ENCODE measurements around the gene YTHDF1.
A peak's percentile ranks its signal among the peaks of the same experiment; 100 is the strongest.

Gene YTHDF1

GRCh38 chr20:63244468-63244867 is 28.5 kb upstream of the YTHDF1 start:
- no peak for DNase-seq (ENCODE audit: low read depth in 1 of 2, low spot score in 1 of 2)
- in situ Hi-C loops (cut with HindIII; ENCODE audit: low pct_unique_long_range_greater_than_20kb, low sequenced_read_pairs), result no loop called here
- TF ChIP-seq JUND (IDR thresholded peaks at IDR 0.05; ENCODE audit: low read depth), result no peak

- in situ Hi-C loops (cut with HindIII; ENCODE audit: low pct_unique_long_range_greater_than_20kb, low sequenced_read_pairs), result no loop called here
- DNase-seq (ENCODE audit: low read depth in 1 of 2, low spot score in 1 of 2), result no peak
- TF ChIP-seq JUND (IDR thresholded peaks at IDR 0.05; ENCODE audit: low read depth), result no peak
Measured at GRCh38 chr20:63243604-63244247, 27.8 kb upstream of the YTHDF1 start.

GRCh38 chr20:63242736-63243135 is 26.8 kb upstream of the YTHDF1 start:
- in situ Hi-C loops (cut with HindIII; ENCODE audit: low pct_unique_long_range_greater_than_20kb, low sequenced_read_pairs), result no loop called here
- no peak for TF ChIP-seq JUND (IDR thresholded peaks at IDR 0.05; ENCODE audit: low read depth)
- no peak for DNase-seq (ENCODE audit: low read depth in 1 of 2, low spot score in 1 of 2)

- no peak for DNase-seq (ENCODE audit: low read depth in 1 of 2, low spot score in 1 of 2)
- TF ChIP-seq JUND (IDR thresholded peaks at IDR 0.05; ENCODE audit: low read depth), result no peak
- in situ Hi-C loops (cut with HindIII; ENCODE audit: low pct_unique_long_range_greater_than_20kb, low sequenced_read_pairs), result no loop called here
Measured at GRCh38 chr20:63241272-63241671, 25.3 kb upstream of the YTHDF1 start.

- no peak for TF ChIP-seq JUND (IDR thresholded peaks at IDR 0.05; ENCODE audit: low read depth)
- in situ Hi-C loops (cut with HindIII; ENCODE audit: low pct_unique_long_range_greater_than_20kb, low sequenced_read_pairs), result no loop called here
- DNase-seq (ENCODE audit: low read depth in 1 of 2, low spot score in 1 of 2), result no peak
Measured at GRCh38 chr20:63240004-63240403, 24.1 kb upstream of the YTHDF1 start.

- TF ChIP-seq JUND (IDR thresholded peaks at IDR 0.05; ENCODE audit: low read depth), result no peak
Measured at GRCh38 chr20:63239431-63239830, 23.5 kb upstream of the YTHDF1 start.

GRCh38 chr20:63238514-63239125 is 22.7 kb upstream of the YTHDF1 start:
- in situ Hi-C loops (cut with HindIII; ENCODE audit: low pct_unique_long_range_greater_than_20kb, low sequenced_read_pairs), result no loop called here
- no peak for TF ChIP-seq JUND (IDR thresholded peaks at IDR 0.05; ENCODE audit: low read depth)
- DNase-seq (ENCODE audit: low read depth in 1 of 2, low spot score in 1 of 2), result peak in 1 of 2 experiments; percentile 43

More at GRCh38 chr20:63239431-63239830, 23.5 kb upstream of the YTHDF1 start:
- no peak for DNase-seq (ENCODE audit: low read depth in 1 of 2, low spot score in 1 of 2)
- in situ Hi-C loops (cut with HindIII; ENCODE audit: low pct_unique_long_range_greater_than_20kb, low sequenced_read_pairs), result no loop called here

- no peak for DNase-seq (ENCODE audit: low read depth in 1 of 2, low spot score in 1 of 2)
- in situ Hi-C loops (cut with HindIII; ENCODE audit: low pct_unique_long_range_greater_than_20kb, low sequenced_read_pairs), result no loop called here
- no peak for TF ChIP-seq JUND (IDR thresholded peaks at IDR 0.05; ENCODE audit: low read depth)
Measured at GRCh38 chr20:63238031-63238430, 22.1 kb upstream of the YTHDF1 start.

- TF ChIP-seq JUND (IDR thresholded peaks at IDR 0.05; ENCODE audit: low read depth), result no peak
- in situ Hi-C loops (cut with HindIII; ENCODE audit: low pct_unique_long_range_greater_than_20kb, low sequenced_read_pairs), result no loop called here
- DNase-seq (ENCODE audit: low read depth in 1 of 2, low spot score in 1 of 2), result no peak
Measured at GRCh38 chr20:63236116-63236837, 20.3 kb upstream of the YTHDF1 start.

- in situ Hi-C loops (cut with HindIII; ENCODE audit: low pct_unique_long_range_greater_than_20kb, low sequenced_read_pairs), result no loop called here
- no peak for TF ChIP-seq JUND (IDR thresholded peaks at IDR 0.05; ENCODE audit: low read depth)
- DNase-seq (ENCODE audit: low read depth in 1 of 2, low spot score in 1 of 2), result no peak
Measured at GRCh38 chr20:63235399-63235983, 19.6 kb upstream of the YTHDF1 start, which contains the start of gene BIRC7. BIRC7 (plus strand) TSS chr20:63235905; CDS start chr20:63236097, 192 bp downstream.

- in situ Hi-C loops (cut with HindIII; ENCODE audit: low pct_unique_long_range_greater_than_20kb, low sequenced_read_pairs), result no loop called here
- TF ChIP-seq JUND (IDR thresholded peaks at IDR 0.05; ENCODE audit: low read depth), result no peak
- peak; percentile 86 to 91 for DNase-seq (ENCODE audit: low read depth in 1 of 2, low spot score in 1 of 2)
Measured at GRCh38 chr20:63234693-63235398, 18.9 kb upstream of the YTHDF1 start.

- TF ChIP-seq JUND (IDR thresholded peaks at IDR 0.05; ENCODE audit: low read depth), result no peak
- DNase-seq (ENCODE audit: low read depth in 1 of 2, low spot score in 1 of 2), result no peak
- in situ Hi-C loops (cut with HindIII; ENCODE audit: low pct_unique_long_range_greater_than_20kb, low sequenced_read_pairs), result no loop called here
Measured at GRCh38 chr20:63233924-63234323, 18.0 kb upstream of the YTHDF1 start.

All from T47D (cell line).